ENCODE data around the gene TSC22D3. TPM values are rescaled to one million over a fixed set of nuclear protein-coding genes. Genes with fewer than 3 reads are reported as not detected.
A peak's percentile ranks its signal among the peaks of the same experiment; 100 is the strongest.
"Not testable (repeated sequence)": the region's sequence is repeated elsewhere in the genome, so short reads cannot be mapped to it uniquely, and the experiment has no call there.

The TSC22D3 gene
- 53.9 and 57.7 TPM in 2 replicates for total RNA-seq (2014; rRNA removed; shearing (Covaris generic))
- 43.2 and 45.0 TPM in 2 replicates for polyA plus RNA-seq (2014; cell fraction: nucleus; rRNA removed)

DNA sequence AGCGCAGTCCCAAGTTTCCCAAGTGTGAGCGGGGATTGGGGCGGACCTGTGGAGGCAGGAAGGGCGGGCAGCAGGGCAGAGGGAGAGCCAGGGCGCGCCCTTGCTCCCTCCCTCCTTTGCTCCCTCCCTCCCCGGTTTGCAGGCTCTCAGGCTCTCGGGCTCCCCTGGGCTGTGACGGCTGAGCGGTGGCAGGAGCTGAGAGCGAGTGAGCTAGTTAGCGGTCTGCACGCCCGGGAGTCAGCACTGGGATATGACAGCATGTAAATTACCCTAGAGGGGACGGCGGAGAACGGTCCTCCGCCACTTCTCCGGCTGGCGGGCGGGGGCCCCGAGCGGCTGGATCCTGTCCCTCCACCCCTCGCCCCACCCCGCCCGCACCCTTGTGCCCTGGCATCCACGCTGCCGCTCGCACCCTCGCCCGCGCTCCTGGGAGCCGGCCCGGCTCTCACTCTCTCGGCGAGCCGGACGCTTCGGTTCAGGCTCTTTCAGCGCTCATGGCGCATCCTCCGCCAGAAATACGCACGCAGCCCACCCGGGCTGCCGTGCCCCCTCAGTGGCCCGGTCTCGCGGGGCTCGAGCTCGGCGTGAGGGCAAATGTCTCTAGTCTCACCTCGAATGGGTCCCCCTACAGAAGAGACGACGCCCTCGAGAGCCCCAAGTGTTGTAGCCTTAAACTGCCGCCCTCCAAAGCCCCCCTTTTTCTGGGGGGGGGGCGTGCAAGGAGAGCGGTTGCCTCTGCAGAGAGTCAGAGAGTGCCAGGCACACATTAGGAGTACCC is at the start of gene TSC22D3:
TSC22D3 (minus strand) TSS at position 54 of the 778 bp plus-strand sequence. CDS start 368 bp downstream, outside the sequence.
- DNase-seq (ENCODE audit: extremely low read depth, low read depth): peak; percentile 61

DNA sequence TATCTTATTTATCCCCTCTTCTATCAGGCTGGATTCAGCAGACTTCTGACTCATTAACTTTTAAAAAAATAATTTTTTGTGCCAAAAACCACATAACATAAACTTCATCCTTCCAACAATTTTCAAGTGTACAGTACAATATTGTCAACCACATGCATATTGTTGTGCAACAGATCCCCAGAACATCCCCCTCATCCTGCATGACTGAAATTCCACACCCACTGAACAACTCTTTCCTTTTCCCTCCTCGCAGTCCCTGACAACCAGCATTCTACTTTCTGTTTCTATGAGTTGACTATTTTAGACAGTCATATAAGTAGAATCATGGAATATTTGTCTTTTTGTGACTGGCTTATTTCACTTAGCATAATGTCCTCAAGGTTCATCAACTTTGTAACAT is 47.9 kb upstream of the TSC22D3 start:
- DNase-seq (ENCODE audit: extremely low read depth, low read depth): peak; percentile 35

DNA sequence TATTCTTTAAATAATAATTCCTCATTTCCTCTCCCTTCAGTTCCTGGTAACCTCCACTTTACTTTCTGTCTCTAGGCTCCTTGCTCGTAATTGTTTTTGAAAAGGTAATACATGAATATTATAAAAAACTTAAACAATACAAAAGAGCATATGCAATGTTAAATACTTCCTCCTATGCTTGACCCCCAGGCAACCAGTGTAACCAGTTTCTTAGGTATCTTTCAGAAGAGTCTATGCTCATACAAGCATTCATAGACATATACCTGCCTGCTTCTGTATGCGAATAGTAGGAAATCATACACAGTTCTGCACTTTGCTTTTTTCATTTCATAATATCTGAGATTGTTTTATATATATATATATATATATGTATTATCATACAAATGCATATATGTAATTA is 47.5 kb upstream of the TSC22D3 start:
- DNase-seq (ENCODE audit: extremely low read depth, low read depth): no peak

DNA sequence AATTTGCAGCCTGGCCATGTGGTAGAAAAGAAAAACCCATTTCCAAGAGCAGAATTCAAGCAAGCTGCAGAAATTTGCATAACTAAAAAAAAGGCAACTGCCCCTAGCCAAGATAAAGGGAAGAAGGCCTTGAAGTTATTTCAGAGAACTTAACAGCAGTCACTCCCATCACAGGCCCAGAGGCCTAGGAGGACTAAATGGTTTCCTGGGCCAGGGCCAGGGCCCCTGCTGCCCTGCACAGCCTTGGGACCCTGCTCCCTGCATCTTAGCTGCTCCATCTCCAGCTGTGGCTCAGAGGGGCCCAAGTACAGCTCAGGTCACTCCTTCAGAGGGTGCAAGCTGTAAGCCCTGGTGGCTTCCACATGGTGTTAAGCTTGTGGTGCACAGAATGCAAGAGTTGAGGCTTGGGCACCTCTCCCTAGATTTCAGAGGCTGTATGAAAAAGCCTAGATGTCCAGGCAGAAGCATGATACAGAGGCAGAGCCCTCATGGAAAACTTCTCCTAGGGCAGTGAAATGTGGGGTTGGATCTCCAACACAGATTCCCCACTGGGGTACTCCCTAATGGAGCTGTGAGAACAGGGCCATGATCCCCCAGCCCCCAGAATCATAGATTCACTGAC is 43.4 kb upstream of the TSC22D3 start:
- DNase-seq (ENCODE audit: extremely low read depth, low read depth): no peak

DNA sequence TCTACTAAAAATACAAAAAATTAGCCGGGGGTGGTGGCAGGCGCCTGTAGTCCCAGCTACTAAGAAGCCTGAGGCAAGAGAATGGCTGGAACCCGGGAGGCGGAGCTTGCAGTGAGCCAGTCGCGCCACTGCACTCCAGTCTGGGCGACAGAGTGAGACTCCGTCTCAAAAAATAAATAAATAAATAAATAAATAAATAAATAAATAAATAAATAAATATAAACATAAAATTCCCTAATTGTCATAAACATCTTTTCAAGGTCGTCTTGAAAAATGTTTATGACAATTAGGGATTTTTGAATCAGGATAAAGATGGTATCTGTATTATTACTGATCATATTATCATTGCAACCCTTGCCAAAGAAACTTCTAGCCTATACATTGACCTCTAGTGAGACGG is 34.5 kb upstream of the TSC22D3 start:
- DNase-seq (ENCODE audit: extremely low read depth, low read depth): not testable (repeated sequence)

DNA sequence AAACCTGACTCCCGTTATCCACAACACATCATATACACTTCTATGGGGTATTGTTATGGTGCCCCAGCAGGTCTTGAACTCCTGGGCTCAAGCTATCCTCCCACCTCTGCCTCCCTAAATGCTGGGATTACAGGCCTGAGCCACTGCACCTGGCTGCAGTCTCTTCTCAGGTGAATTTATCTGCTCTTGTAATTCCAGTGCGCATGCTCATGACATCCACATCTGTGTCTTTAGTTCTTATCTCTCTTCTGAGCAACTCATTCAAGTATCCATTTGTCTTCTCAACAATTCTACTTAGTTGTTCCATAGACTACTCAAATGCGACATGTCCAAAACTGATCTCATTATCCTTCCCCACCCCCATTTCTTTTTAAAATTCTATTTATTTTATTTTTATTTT is 29.6 kb upstream of the TSC22D3 start:
- DNase-seq (ENCODE audit: extremely low read depth, low read depth): no peak

DNA sequence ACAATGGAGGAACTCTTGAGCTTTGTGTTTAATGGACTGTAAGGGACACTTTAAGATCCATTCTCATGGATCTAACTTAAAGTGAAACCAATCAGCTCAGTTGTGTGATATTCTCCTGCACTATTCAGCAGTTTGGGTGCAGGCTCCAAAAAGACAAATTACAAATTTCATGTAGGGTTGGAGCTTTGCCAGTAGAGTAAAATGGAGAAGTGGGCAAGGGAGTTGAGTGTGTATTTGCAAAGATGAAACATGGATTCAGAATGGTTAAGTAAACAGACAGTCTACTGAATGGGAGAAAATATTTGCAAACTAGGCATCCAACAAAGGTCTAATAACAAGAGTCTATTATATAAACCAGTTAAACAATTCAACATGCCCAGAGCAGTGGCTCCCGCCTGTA is 28.8 kb upstream of the TSC22D3 start:
- DNase-seq (ENCODE audit: extremely low read depth, low read depth): no peak

DNA sequence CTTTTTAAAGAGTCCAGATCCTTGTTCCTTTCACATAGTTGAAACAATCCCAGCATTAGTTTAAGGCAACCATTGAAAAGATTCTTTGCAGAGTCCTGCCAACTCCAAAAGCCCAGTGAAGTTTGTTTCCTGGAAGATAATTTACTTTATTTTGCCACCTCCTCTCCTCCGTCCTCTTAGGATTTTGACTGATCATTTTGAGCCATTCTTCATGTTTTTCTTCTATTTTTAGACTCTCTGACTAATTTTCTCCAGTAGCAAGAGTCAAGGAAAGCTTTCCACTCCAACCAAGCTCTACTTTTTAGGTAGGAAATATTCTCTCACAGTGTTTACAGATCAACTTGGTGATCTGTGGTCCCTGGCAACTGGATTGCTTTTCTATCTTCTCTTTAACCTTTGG is 12.2 kb upstream of the TSC22D3 start:
- no peak for DNase-seq (ENCODE audit: extremely low read depth, low read depth)

DNA sequence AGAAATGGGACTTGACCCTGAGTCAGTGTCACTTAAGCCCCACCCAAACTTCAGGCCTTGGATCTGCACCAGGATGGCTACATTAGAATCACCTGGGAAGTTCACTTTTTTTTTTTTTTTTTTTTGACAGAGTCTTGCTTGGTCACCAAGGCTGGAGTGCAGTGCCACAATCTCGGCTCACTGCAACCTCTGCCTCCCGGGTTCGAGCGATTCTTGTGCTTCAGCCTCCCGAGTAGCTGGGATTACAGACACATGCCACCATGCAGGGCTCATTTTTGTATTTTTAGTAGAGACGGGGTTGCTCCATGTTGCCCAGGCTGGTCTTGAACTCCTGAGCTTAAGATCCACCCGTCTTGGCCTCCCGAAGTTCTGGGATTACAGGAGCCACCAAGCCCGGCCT is 4.9 kb upstream of the TSC22D3 start:
- no peak for DNase-seq (ENCODE audit: extremely low read depth, low read depth)

DNA sequence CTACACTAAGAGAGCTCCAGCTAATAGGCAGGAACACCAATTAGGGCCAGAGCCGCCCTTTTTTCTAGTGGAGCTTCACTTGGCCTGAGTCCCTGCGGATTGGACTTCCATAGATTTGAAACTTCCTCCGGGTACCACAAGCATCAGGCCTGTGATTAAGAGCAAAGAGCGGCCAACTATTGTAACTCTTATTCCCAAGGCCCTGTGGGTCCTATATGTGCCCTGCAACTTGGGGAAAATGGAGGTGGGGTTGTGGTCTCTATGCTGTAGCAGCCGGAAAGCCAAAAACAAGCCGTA is 1.9 kb upstream of the TSC22D3 start, which contains the start of gene NCBP2L:
NCBP2L (plus strand) TSS at position 198 of the 297 bp plus-strand sequence. CDS start 16,488 bp downstream, outside the sequence.
- no peak for DNase-seq (ENCODE audit: extremely low read depth, low read depth)

DNA sequence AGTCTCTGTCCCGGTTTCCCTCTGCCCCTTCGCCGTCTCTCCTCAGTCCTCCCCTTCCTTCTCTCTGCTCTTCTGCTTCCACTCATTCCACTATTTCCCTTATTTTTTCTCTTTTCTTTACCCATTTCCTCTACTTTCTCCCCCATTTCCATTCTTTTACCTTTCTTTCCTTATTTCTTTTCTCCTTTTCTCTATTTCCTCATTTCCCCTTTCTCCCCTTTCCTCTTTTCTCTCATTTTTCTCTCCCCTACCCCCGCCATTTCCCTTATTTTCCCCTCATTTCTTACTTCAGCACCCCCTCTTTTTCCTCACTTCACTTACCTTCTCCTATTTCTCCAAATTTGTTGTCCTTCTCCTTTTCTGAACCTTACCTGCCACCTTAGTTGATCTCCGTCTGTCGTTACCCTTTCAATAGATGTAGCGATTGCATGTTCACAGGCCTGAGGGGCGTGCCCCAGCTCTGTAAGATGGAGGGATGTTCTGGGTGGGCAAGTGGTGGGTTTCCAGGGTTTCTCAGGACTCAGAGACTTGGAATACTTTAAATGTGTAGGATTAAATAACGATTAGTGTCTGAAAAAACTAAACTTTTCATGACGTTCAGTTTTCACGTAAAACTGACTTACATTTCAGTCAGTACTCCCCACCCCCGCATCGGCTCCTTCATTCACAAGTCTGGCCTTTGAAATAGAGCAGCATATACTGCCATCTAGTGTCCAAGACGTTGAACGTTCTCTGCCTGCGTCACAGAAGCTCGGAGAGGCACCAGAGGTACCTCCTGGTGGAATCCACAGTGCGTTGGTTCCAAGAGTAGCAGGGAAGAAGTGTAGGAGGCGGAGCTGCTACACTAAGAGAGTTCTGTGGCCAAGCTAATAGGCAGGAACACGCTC is 1.3 kb upstream of the TSC22D3 start:
- peak; percentile 81 for DNase-seq (ENCODE audit: extremely low read depth, low read depth)

DNA sequence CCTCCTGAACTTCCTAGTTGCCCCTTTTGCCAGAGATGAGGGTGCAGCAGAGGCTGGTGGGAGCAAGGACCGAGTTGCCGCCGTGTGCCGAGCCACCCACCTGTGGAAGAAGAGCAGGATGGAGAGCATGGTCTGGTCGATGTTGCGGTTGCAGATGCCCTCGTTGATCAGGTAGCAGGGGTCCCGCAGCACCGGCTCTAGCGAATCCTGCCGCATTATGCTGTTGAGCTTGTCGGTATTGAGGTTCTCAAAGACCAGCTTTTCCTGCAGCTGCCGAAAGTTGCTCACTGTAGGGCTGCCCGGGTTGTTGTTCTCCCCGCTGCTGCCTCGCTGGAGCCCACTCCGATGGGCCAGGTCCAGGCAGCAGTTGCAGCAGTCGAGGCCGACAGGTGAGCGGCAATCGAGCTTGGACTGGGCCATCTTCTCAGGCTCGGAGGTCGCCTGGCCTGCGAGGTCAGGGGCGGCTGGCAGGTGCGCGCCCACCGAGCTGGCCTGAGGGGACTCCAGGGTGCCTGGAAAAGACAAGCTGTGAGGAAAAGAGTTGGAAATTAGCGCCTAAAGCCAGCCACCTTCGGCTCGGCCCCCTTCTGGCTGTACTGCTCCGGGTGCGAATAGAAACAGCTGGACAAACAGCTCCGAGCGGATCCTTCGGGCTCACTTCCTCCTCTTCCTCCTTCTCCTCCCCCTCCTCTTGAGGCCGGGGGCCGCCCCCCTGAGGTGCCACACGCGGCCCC is 420 bp downstream of the TSC22D3 start:
- no peak for DNase-seq (ENCODE audit: extremely low read depth, low read depth)

DNA sequence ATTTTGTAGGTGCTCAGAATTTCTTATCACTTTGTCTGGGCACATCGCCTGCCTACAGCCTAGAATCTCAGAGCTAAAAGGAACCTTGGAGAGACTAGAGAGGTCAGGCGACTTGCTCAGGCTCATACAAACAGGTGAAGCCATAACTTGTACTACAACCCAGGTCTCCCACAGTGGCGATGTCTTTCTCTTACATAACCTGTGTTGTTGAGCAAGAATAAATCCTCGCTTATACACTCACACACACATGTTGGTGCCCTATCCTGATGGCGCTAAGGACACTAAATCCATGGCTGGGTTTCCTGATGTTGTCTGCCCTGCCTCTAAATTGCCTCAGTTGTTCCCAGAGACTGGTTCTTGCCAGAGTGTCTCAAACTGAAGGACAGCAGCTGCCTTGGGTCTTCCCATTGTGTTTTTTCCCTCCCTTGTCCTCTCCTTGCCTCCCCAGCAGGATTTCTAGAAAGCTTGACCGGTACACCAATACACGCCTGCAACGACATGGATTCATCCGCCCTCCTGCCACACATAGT is 1.6 kb downstream of the TSC22D3 start:
- no peak for DNase-seq (ENCODE audit: extremely low read depth, low read depth)

DNA sequence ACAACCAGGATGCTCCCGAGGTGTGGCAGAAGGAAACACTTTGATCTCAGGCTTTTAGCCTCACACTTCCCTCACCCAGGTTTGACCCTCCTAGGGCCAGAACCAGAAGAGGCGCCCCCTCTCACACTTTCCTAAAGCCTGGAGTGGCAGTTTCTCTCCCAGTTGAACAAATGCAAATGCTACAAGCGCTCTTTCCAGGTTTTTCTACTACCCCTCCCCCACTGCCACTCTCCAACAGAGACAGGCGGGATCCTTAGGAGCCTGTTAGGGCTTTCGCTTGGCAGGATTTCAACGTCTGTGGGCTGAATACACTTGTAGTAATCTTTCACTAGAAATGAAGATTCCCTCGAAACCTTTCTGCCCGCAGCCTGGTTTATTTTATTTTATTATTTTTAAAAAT is 2.4 kb downstream of the TSC22D3 start:
- no peak for DNase-seq (ENCODE audit: extremely low read depth, low read depth)

DNA sequence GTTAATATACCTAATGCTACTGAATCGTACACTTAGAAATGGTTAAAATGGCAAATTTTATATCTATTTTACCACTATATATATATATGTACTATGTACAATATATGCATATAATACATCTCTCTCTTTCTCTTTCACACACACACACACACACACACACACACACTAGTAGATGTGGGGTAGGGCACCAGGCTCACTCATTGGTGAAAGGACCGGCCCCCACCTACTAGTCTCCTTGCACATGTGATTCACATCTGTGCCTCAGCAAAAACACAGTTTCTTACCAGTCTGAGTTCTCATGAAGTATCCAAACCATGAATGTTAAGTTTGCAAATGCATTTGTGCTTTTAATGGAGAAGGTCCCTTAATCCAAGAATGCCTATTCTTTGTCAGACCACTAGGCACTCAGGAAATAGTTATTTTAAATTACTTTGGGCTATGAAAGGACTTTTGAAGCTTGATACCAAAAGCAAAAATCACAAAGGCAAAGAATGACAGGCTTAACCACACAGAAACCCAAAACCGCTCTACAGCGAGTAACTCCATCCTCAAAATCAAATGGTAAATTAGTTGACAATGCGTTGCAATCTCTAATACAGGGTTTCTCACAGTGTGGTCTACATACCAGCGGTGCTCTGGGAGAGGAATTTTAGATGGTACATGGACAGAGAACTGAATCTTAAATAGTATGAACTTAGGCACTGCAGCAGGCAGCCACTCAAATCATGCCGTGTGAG is 5.8 kb downstream of the TSC22D3 start:
- no peak for DNase-seq (ENCODE audit: extremely low read depth, low read depth)

DNA sequence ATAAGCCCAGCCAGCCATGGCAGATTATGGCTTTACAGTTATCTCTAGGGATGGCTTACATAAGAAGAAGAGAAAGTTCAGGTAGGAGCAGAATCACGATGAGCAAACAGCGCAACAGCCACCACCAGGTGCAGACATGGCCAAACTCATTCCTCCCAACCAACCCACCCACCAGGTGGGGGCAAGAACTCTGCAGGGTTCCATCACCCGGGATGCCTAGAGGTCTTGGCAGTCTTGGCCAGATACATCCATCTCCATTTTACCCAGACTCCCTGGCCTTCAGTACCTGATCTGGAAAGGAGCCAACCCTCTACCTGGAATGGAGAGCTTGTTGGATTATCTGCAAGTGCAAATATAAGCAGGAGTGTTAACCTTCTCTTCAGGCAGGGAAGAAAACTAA is 7.5 kb downstream of the TSC22D3 start:
- no peak for DNase-seq (ENCODE audit: extremely low read depth, low read depth)

DNA sequence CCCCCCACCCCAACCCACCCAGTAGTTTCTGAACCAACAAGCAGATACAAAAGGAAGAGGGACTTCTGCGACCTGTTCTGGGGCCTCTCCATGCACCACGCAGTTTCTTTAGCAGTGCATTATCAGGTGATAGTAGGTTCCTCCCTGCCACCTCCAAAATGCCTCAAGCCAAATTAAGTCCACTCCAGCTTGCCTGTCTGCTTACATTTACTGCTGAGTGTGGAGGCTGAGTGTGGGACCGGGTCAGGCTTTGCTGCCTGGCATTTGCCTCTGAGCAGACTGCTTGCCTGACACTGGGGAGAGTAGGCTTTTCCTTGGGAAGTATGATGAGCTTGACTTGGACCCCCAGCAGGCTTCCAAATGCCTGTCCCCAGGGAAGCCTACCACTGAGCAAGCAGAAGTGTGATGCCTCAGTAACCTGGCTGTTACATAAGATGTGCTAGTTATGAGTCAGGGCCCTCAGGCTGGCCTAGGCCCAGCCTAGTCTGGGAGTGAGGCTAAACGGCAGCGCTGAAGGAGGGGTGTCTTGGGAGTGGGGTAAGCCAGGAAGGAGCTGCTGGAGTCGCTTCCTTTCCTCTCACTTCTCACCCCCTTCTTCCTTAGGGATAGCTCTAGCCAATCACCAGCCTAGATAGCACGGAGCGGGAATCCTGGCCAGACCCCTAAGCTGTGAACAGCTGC is 9.0 kb downstream of the TSC22D3 start:
- DNase-seq (ENCODE audit: extremely low read depth, low read depth): no peak

DNA sequence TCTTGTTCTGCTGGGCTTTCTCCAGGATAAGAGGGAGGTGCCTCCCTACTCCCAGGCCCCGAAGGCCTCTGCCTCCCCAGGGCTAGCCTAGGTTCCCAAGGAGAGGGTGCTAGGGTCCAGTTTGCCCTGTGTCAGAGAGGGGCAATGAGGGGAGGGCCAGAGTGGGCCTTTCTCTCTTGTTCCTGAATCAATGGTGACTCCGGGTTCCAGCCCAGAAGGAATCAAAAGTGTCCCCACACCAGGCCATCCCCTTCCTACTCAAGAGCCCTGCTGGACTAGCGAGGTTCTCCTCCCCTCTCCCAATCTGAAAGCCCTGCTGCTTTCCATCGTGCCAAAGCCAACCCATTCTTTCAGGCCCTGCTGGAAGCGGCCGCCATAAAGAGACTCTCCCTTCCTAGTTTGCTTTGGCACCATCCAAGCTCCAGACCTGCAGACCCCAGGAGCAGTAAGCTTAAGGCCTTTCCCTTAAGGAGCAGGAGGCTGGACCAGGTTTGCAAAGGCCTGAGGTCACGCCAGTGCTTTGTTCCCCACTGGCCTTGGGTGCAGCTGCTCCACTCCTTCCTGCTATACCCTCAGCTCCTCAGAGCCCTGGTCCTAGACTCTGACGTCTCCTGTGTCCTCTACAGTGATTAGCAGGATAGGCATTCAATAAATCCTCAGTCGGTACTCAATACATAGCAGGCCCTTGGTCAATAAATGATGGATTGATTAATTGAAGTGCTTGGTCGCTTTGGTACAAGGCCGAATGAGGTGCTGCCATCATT is 10.6 kb downstream of the TSC22D3 start:
- DNase-seq (ENCODE audit: extremely low read depth, low read depth): no peak
